ENCODE measurements around the gene CCDC154.
A peak's percentile ranks its signal among the peaks of the same experiment; 100 is the strongest.

The CCDC154 gene

DNA sequence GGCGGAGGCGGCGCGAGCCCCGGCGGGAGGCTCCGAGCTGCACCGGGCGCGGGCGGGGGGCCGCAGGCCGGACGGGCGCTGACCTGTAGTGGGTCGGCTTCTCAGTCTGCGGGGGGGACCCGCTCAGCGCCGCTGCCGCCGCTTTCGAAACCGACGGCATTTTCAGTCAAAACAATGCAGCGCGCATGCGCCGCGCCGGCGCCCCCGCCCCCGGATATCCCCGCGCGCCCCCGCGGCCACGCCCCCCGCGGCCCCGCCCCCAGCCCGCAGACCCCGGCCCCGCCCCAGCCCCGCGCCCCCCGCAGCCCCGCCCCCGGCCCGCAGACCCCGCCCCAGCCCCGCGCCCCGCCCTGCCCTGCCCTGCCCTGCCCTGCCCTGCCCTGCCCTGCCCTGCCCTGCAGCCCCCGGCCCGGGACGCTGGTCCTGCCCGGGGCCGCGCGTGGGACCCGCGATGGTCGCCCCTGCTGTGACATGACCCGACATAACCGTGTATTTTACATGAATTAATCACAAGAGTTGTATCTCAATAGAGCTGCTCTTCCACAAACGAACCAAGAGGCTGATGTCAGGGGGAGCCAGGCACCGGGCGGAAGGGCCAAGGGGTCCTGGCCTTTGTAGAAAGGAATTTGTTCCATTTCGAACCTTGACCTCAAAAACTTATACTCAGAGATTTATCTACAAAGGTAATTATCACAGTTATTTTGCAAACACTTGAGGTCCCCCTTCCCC lies 29.7 kb downstream of the CCDC154 start, which contains the start of gene UNKL:
TSS of gene UNKL (minus strand) at position 173 of the 729 bp plus-strand sequence. CDS start at position 160, 13 bp downstream.
- DNase-seq (ENCODE audit: low spot score) = peak; percentile 34

DNA sequence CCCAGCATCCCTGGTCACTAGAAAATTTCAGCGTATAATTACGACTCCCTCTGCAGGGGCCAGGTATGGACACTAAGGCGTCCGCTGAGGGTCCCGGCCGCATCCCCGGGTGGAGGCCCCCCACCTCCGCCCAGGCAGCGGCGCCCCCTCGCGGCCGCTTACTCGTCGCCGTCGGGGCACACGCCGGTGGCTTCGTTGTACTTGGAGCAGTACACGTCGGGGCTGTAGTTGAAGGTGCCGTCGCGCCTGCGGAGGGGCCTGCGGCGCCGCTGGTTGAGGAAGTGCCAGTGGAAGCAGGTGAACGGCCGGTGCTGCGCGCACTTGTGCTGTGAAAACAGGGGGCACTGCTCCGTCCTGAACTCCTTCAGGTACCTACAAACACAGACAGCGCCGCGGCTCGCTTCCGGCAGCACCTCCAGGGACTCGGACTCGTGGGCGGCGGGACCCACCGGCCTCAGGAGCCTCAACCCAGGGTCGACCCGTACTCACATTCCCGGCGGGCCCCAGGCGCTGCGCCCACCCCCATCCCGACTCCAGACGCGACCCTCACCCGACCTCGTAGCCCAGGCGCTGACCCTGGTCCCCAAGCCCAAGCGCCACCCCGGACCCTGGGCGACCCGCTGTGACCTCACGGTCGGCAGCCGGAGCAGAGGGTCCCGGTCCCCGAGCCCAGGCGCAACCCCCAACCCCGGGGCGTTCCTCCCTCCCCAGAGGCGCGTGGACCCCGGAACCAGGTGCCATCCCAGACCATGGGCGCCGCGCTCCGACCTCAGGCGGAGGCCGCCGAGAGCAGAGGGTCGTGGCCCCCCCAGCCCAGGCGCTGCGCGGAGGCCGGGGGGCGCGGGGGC lies 30.4 kb downstream of the CCDC154 start:
- peak; percentile 29 for DNase-seq (ENCODE audit: low spot score)

DNA sequence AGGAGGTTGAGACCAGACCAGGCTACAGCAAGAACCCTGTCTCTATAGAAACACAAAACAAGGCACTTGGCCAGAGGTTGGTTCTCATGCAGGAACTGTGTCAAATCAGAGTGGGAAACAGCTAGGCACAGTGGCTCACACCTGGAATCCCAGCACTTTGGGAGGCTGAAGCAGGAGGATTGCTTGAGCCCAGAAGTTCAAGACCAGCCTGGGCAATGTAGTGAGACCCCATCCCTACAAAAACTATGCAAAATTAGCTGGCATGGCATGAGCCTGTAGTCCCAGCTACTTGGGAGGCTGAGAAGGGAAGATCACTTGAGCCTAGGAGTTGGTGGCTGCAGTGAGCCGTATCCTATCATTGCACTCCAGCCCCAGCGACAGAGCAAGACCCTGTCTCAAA lies 31.5 kb downstream of the CCDC154 start:
- no peak for DNase-seq (ENCODE audit: low spot score)

DNA sequence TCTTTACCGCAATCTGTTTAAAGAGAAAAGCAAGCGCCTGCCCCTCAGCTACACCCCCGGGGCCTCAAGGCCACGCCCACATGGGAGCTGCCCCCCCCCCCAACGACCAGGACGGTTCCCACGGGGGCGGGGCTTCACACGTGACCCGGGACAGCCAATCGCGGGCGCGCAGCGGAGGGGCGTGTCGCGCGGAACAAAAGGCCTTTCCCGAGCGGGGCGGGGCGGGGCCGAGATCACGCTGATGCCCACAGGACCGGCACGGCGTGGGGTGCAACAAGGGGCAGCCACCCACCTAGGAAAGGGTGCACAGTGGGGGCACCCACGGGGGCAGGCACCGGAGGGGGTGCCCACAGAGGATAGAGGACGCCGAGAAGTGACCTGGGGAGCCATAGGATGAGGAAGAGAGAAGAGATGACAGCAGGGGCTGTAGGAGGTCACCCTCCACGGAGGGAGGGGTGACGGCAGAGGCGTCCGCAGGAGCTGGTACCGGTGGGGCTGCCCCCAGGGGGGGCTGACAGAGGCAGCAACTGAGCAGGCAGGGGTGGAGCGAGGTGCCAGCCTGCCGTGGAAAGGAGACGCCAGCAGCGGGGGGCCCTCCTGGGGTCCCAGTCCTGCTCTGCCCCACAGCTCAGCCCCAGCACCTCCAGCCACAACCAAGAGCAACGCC lies 36.1 kb downstream of the CCDC154 start:
- peak; percentile 95 for DNase-seq (ENCODE audit: low spot score)

DNA sequence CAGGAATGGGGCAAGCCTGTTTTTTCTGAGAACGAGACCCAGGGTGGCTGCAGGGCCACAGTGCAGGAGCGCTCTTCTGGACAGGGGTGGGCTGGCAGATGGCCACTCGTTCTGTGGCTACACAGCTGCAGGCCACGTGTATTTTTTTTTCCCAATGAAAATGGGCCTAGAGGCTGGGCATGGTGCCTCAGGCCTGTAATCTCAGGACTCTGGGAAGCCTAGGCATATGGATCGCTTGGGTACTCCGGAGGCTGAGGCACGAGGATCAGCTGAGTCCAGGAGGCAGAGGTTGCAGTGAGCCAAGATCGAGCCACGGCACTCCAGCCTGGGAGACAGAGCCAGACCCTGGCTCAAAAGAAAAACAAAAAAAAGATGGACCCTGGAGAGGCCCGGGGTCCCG lies 36.6 kb downstream of the CCDC154 start:
- peak; percentile 25 for DNase-seq (ENCODE audit: low spot score)

DNA sequence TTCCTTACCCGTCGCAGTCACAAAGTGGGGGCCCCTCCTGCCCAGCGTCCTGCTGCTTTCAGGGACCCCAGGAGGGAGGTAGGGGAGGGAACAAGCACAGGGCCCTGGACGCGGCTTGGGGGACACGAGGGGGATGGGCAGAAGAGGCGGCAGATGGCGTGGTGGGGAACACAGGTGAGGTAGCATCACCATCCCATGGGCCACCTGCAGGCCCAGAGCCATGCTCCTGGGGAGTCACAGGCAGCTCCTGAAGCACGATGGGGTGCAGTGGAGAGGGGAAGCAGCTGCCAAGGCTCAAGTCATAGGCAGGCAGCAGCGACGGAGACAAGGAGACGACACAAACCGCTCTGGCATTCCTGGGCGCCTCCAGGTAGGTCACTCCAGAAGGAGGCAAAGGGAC lies 40.6 kb downstream of the CCDC154 start:
- no peak for DNase-seq (ENCODE audit: low spot score)

DNA sequence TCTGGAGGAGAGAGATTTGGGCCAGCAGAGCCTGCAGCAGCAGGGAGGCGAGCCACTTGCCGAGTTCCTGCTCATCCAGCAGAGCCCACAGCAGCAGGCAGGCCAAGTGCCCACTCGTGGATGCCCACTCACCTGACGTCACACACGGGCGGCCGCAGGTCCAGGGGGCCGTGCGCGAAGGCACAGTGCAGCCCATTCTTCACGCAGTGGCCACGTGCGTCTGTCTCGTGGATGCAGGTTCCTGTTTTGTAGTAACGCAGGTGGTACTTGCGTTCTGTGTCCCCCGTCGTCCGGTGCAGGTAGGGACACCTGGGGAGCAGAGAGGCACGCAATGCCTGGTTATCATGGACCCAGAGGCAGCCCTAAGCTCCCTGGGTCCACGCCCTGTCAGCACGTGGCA lies 41.3 kb downstream of the CCDC154 start:
- DNase-seq (ENCODE audit: low spot score) = no peak

DNA sequence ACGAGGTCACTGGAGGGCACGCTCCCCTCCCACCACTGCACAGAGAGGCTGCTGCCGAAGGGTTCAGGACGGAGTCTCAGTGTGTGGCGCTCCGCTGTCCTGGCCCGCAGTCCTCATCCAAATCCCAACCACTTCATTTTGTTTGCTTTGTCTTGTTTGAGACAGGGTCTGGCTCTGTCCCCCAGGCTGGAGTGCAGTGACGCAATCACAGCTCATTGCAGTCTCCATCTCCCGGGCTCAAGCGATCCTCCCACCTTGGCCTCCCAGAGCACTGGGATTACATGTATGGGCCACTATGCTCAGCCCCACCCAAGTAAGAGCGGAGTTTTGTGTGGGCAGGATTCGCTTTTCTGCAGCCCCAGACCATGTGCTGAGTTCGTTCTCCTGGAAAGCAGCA lies 42.6 kb downstream of the CCDC154 start:
- no peak for DNase-seq (ENCODE audit: low spot score)

DNA sequence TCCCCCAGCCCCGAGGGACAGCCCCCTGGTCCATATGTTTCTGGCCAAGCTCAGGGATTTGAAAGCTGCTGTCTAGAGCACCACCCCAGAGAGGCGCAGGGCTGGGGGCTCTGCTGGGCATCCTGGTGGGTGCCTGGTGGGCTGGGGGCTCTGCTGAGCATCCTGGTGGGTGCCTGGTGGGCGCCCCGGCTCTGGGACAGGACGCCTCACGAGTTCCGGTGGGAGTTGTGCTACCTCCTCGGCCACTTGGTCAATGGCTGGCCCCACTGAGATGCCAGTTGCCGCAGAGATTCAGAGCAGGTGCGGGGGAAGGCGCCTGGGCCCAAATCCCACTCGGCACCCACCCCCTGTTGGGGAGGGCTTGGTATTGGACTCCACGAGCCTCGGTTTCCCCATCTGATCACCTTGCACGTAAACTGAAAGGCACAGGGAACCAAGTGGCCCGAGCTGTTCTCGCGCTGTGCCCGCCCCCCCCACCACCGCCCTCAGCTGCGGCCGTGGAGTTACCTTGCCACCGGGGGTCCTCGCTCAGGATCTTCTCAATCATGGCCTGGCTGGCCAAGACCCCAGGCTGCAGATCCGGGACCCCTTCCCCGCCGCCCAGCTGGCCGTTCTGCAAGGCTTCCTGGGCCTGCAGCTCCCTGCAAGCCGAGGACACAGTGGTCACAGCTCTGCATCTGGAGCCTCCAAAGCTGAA lies 43.1 kb downstream of the CCDC154 start:
- no peak for DNase-seq (ENCODE audit: low spot score)

DNA sequence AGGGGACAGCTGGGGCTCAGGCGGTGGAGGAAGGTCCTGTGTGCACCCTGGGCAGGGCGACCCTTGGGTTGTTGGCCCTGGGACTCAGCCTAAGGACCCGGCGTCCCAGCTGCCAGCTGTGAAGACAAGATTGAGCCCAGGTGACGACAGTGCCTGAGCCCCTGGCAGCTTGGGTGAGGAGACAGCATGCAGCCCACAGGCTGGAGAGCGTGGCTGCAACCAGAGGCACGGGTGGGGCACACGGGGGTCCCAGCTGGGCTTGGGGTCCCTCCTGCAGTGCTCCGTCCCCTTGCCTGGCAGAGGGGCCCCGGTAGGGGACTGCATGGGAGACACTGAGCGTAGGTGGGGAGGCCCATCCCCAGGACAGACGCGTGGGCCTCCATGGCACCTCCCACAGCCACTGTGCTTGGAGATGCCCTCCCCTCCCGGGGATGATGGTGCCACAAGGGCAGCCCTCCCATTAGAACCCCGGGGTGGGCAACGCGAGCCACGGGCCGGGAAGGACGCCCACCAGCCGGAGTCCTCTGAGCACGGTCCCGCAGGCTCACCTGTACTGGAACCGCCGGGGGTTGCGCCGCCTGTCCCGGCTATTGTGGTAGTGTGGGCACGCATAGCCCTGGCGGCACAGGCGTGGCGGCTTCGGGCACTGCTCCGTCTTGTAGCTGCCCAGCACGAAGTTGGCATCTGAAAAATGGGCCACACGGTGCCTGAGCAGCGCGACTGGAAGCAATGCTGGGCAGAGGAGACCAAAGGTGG lies 45.4 kb downstream of the CCDC154 start:
- DNase-seq (ENCODE audit: low spot score) = no peak

DNA sequence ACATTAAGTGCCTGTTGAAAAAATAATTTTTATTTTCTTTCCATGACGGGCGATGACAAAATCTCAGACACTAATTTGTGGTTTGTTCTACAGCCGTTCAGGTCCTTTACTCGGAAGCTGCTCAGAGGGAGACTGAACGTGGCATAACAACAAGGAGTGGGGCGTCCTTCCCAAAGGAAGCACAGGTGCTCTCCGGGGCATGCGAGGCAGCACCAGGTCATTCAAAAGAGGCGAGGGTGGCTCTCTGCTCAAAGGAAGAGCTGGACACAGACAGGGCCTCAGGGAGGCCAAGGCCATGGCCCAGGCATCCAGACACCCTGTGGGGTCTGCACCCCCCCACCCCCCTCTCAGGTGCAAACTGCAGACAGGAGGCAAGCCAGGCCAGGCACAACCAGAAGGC lies 46.0 kb downstream of the CCDC154 start:
- no peak for DNase-seq (ENCODE audit: low spot score)

DNA sequence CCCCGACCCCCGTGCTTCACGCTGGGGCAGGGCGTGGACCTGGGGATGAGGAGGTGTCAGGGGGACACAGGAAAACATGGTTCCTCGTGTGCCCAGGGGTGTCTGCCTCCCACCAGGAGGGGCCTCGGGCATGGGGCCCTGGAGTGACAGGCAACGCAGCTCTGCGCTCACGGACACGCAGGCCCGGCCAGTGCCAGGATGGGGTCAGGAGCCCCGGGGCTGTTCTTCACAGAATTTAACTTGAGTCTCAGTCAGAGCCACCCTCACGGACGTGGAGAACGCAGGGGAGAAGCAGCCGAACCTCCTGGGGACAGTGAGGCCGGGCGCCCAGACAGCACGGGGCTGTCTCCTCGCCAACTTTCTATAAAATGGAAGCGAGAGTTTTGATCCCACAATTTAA lies 46.6 kb downstream of the CCDC154 start:
- DNase-seq (ENCODE audit: low spot score) = no peak

DNA sequence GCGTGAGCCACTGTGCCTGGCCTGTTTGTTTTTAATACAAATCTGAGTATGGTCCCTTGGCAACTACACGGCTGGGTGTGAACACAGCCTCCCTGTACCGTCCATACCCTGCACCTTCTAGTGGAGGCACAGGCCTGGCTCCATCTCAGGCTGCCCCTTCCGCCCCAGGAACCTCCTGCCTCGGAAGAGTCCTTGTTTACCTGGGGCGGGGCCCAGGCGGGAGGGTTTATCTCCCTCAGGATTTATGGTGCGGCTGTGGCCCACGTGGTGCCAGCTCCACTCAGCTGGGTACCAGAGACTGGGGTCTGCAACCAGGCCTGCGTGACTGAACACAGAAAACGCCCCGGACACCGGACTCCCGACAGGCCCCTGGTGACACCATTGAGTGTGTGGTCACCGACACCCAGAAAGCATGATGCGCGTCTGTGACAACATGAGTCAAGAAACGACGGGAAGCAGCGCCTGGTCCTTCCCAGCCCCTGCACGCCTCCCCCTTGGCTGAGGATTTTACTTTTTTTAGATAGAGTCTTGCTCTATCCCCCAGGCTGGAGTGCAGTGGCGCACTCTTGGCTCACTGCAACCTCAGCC lies 48.8 kb downstream of the CCDC154 start:
- DNase-seq (ENCODE audit: low spot score) = no peak

DNA sequence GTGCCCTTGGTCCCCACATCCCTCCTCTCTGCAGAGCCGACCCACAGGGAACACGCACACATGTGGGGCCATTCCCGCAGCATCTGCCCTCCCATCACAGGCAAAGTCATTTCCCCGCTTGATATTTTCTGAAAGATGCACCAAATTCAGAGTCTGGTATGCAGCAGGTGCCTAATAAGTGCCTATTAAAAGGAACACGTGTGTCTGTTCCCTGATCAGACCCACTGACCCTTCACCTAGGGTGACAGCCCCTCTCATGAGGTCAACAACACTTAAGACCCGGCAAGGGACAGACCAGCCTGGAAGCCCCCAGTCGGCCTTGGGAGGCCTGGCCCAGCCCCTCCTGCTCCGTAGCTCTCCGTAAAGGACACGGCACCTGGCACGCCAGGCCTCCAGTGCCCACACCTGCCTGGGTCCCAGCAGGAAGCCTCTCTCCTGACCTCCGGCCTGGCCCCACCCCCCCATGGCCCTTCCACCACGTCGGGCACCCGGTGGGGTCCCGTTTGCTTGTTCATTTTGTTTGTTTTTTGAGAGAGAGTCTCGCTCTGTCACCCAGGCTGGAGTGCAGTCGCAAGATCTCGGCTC lies 49.9 kb downstream of the CCDC154 start:
- DNase-seq (ENCODE audit: low spot score) = no peak

DNA sequence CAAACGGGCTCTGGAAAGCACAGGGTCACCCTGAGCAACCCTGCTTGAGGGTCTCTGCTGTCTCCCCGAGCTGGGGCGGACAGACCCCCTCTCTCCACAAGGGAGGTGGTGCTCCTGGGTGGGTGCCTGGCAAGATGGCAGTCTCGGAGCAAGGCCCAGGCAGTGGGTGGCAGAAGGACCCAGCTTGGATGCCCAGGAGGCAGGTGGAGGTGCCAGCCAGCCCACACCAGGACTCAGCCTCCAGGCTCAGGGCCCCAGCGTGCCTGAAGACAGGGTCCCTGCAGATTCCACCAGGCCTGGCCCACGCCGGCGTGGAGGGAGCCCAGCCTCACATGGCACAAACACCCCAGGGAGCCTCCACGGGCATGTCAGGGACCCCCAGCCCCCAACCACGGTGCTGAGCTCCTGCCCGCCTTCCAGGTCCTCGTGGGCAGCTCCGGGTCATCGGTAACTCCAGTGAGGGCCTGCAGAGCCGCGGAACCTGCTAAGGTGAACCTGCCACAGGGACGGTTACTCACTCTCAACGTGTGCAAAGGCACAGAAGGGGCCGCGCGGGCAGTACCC lies 50.7 kb downstream of the CCDC154 start:
- DNase-seq (ENCODE audit: low spot score) = no peak

DNA sequence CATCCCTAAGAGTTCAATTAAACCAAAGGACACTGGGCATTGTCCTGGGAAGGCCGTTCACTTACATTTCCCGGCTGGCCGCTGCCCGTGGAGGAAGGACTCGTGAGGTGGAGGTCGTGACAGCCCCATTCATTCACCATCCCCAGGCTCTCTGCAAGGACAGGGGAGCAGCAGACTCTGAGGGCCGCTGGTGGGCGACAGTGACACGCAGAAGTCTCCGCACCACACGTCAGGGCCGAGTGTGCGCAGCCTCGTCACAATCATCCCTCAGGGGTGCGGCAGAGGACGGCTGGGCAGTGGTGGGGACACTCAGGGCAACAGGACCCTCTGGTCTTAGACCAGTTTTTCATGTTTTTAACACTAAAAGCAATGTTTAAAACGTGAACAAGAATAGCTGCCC lies 51.5 kb downstream of the CCDC154 start:
- no peak for DNase-seq (ENCODE audit: low spot score)

DNA sequence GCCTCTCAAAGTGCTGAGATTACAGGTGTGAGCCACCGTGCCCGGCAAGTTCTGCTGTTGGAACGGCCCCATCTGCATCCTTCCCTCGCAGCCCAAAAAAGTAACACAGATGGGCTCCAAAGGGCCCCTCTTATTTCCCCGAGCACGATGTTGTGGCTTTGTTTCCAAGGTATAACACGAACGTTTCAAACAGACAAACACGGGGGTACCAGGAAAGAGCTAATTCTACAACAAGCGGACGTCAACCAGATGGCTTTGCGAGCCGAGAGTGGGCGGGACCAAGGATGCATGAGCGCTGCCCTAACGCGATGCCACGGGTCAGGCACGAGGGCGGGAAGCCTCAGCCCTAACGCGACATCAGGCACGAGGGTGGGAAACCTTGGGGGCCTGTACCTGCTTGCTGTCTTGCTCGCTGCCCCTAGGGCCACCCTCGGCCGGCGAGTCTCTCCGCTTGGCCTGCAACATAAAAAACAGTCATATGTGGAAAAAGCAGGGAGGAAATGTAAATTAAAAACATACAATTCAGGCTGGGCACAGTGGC lies 54.0 kb downstream of the CCDC154 start:
- no peak for DNase-seq (ENCODE audit: low spot score)

DNA sequence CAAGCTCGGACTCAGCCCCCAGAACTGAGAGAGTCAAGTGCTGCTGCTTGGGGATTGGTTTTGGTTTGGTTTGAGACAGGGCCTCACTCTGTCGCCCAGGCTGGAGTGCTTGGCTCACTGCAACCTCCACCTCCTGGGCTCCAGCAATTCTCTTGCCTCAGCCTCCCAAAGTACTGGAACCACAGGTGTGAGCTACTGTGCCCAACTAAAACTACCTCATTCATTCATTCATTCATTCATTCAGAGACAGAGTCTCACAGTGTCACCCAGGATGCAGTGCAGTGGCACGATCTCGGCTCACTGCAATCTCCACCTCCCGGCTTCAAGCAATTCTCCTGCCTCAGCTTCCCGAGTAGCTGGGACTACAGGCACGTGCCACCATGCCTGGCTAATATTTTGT lies 54.6 kb downstream of the CCDC154 start:
- DNase-seq (ENCODE audit: low spot score) = no peak

DNA sequence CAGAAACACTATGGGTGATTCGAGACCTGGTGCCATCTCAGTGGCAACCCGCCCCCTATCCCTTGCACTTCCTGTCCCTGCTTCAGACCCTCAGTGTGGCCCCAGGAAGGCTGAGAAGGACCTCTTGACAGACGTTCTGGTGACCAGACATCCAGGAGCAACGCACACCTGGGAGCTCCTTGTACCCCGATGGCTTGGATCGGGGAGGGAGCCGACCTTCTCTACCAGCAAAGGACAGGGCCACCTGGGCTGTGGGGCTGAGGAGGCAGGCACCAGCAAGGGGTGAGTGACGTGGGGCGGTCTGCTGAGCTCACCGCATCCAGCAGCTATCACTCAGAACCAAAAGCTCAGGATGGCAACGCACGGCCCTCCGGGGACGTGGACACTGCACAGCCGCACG lies 57.0 kb downstream of the CCDC154 start:
- DNase-seq (ENCODE audit: low spot score) = no peak

DNA sequence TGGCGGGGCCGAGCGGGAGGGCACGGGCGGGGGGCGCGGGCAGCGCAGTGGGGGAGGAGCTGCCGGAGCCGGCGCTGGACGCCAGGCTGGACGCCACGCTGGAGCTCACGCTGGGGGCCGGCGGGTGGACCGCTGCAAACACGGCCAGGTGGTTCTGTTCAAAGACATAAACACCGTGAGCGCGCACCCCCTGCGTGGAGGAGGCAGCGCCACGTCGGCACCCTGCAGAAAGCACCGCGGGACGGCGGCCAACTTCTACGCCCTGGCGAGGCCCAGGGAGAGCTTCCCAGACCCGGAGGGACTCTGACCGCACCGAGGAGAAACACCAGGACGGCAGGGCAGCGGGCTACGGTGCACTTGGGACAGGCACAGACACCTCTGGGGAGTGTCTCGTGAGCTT lies 59.1 kb downstream of the CCDC154 start:
- DNase-seq (ENCODE audit: low spot score) = no peak

Data from Ammon's horn (tissue), 1 donor.